Stimulated activated naive CD8-positive, alpha-beta T cell treated with anti-CD3 and anti-CD28 coated beads, Interleukin-15, Interleukin-2, amounts not matched to agents 100 U/mL and 50 U/mL, for 24 hours (primary cell): ENCODE data around the gene SLC7A6.
"Not testable (repeated sequence)": the region's sequence is repeated elsewhere in the genome, so short reads cannot be mapped to it uniquely, and the experiment has no call there.

Experiments used
- ATAC-seq: fragments of 150-1000 bp; cut with Tn5 transposase; one replicate; pipeline ENCODE4 v1.10.0; 2021
- DNase-seq: peaks from one replicate; pipeline ENCODE4 v3.0.0; 2021

The SLC7A6 gene

DNA sequence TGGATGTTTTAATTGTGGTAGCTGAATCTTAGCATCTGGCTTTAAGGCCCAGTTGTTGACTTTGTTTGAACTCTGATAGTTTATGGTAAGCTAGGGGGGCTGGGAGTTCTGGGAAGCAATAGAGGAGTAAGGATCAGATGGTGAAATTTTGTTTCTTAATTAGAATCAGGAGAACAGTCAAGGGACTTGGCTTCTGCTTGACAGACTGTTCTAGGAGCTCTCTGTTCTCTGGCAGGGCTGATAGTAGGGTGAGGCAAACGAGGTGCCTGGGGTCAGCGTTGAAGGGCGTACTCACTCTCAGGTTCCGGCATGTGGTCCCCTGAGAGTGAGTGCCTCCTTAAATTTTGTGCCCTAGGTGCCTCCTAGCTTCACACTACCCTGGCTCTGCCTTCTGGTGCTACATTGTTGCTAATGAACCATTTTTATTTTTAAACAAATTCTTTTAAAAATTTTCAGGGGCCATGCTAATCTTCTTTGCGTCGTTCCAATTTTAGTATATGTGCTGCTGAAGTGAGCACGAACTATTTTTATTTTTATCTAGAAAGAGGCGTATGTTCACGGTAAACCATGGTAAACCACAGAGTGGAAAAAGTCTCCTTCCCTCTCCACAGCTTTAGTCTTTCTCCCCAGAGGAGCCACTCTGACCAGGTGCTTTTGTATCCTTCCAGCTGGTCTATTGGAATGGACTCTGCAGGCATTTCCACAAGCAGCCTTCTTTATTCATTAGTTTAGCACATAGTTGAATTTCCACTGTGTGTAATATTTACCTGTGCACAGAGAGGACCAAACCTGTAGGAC, 19.7 kb downstream of the SLC7A6 start:
- ATAC-seq = peak; percentile 44

DNA sequence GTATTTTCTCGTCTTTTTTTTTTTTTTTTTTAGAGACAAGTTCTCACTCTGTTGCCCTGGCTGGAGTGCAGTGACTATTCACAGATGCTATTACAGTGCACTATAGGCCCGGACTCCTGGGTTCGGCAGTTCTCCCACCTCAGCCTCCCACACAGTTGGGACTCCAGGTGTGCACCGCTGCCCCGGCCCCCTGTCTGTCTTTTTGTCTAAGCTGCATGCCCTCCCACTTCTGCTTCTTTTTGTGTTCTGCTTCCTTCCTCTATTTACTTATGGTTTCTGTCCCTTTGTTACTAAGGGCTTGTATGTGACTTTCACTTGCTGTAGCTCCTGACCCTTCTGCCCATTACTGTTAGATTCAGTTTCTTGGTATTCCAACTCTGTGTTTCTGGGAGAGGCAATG, 20.5 kb downstream of the SLC7A6 start:
- ATAC-seq (no peak), DNase-seq (no peak)

More for the DNA sequence above, 19.7 kb downstream of the SLC7A6 start:
- DNase-seq = no peak

GRCh38 chr16:68285683-68286082, 21.4 kb downstream of the SLC7A6 start:
- no peak for DNase-seq
- ATAC-seq = no peak

DNA sequence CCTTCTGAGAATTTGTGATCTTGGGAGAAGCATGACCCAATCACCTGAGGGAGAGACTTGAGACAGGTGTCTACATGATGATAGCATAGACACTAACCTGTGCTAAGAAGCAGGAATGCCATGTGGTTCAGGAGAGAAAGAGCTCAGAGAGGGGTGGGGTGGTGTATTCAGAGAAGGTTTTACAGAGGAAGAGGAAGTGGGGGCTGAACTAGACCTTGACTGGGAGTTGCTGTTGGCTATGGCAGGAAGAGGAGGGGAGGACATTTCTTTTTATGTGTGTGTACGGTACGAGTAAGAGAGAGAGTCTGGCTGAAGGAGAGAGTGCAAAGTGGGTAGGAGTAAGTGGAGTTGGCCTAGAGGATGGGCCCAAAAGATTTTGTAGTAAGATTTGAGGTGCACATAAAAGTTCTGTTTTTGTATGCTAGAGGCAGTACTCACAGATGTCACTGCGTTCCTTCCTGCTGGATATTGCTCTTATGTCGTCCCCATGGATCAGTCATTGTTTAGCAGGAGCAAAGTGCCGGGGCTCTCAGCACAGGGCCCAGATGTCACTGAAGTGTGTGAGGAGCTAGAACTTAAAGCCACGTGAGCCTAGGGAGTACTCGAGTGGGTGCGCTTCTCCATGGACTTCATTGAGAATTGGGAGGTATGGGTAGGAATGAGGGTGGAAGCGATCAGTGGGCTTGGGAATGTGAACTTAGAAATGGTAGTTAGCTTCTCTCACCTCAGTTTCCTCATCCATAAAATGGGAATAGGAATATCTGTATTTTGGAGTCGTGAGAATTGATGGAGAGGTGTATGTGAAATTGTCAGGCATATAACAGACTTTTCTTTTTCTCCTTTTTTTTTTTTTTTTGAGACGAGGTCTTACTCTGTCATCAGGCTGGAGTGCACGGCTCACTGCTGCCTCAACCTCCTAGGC, 22.1 kb downstream of the SLC7A6 start:
- DNase-seq (no peak), ATAC-seq (no peak)

- ATAC-seq (peak; percentile 48), DNase-seq (peak; percentile 54)
Observed at GRCh38 chr16:68287276-68288251, 23.2 kb downstream of the SLC7A6 start.

GRCh38 chr16:68288252-68288650, 23.9 kb downstream of the SLC7A6 start:
- DNase-seq = no peak
- no peak for ATAC-seq

DNA sequence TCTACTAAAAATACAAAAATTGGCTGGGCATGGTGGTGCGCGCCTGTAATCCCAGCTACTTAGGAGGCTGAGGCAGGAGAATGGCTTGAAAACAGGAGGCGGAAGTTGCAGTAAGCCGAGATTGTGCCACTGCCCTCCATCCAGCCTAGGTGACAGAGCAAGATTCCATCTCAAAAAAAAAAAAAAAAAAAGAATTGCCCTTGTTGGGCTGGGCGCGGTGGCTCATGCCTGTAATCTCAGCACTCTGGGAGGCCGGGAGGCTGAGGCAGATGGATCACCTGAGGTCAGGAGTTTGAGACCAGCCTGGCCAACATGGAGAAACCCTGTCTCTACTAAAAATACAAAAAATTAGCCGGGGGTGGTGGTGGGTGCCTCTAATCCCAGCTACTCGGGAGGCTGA, 24.5 kb downstream of the SLC7A6 start:
- ATAC-seq, DNase-seq: not testable (repeated sequence)

DNA sequence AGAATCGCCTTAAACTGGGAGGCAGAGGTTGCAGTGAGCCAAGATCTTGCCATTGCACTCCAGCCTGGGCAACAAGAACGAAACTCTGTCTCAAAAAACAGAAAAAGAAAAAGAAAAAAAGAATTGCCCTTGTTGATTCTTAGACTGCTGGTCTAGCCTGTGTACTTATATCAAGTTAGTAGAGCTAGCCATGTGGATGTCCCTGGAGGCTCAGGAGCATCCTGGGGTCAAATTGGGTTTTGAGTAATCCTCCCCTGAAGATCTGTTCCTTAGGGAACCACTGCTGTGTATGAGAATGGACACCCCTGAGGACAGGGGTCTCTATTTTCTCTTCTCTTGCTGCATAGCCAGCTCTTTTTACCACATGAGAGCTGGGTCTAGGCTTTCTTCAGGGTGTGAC, 24.9 kb downstream of the SLC7A6 start:
- DNase-seq (no peak), ATAC-seq (no peak)

- peak; percentile 77 for DNase-seq
- peak; percentile 88 for ATAC-seq
Observed at GRCh38 chr16:68289621-68290329, 25.4 kb downstream of the SLC7A6 start.

DNA sequence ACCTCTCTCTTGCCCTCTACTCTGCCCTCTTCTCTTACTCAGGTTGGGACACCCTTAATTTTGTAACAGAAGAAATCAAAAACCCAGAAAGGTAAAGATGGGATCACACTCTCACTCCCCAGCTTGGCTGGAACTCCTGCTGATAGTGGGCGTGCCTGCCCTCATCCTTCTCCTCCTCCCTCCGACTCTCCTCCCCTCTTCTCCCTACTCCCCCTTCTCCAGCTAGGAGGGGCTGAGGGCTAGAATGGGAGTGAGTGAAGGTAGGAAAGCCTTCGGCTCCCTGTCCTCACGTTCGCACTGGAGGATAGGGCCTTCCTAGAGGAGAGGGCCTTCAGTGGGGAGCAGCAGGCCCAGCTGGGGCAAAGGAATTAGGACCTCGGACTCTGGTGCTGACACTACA, 26.1 kb downstream of the SLC7A6 start:
- DNase-seq (no peak), ATAC-seq (no peak)

GRCh38 chr16:68291227-68291626, 26.9 kb downstream of the SLC7A6 start:
- ATAC-seq (peak; percentile 38), DNase-seq (no peak)

DNA sequence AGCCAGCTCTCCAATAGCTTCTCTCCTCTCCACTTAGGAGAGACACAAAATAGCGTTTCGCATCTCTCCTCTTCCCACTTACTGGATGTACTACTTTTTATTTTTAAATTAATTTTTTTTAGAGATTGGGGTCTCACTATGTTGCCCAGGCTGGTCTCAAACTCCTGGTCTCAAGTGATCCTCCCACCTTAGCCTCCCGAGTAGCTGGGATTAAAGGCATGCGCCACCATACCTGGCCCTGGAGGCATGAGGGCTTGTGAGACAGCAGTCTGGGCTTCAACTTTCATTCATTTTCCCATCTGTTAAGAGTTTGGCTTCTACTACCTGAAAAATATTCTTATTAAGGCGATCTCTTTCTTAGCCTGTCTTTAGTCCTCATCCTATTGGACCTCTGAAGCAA, 28.1 kb downstream of the SLC7A6 start:
- no peak for ATAC-seq
- DNase-seq = no peak

GRCh38 chr16:68296291-68296690, 32.0 kb downstream of the SLC7A6 start:
- no peak for ATAC-seq
- DNase-seq = no peak

DNA sequence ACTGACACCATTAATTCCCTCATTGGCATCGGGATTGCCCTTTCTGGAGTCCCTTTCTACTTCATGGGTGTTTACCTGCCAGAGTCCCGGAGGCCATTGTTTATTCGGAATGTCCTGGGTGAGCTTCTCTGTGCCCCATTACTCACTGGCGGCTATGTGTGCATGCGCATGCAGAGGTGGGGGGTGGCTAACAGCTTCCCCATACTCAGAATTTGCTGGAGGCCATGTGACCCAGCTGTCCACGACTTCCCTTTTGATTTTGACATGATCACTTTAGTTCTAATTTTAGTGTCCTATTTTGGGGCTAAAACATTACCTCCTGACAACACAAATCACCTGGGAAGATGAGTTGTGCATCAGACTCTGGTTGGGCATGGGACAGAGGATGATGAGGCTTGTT, 32.4 kb downstream of the SLC7A6 start:
- ATAC-seq (no peak), DNase-seq (no peak)

GRCh38 chr16:68297908-68298307, 33.6 kb downstream of the SLC7A6 start:
- ATAC-seq = no peak
- DNase-seq = no peak

- no peak for ATAC-seq
- no peak for DNase-seq
Observed at GRCh38 chr16:68298312-68298711, 34.0 kb downstream of the SLC7A6 start.

- no peak for DNase-seq
- ATAC-seq = no peak
Observed at GRCh38 chr16:68298907-68299561, 34.7 kb downstream of the SLC7A6 start.

DNA sequence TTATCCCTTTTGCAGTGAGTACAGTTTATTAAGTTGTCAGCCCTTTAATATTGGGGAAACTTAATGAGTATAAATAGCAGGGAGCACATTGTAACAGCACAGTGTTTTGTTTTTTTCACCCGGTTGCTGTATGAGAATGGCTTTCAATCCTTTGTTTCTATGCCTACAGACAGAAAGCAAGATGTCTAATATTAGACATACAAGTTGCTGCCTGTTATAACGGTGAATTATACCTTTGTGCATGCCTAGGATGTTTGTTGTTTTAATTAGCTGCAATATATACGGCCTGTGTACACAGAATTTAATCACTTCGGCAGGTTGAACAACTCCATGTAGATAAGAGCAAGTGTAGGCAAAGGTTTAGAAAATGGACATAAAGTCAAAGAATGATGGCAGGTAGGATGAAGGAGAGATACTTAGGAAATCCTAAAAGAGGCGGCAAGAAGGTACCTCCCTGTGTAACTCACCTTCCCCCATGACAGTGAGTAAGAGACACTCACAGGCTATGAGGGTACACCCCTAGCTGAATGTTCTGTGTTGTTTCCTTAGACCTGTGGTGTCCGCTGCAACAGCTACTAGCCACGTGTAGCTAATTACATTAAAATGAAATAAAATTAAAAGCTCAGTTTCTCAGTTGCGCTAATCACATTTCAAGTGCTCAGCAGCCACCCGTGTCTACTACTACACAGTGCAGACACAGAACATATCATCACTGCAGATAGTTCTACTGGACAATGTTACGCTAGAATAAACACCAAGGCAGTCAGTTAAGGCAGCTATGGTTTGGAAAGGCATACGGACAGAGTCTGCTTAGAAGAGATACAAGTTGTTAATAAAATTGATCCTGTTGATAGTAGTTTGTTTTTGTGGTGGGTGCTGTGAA, 35.5 kb downstream of the SLC7A6 start:
- ATAC-seq (no peak), DNase-seq (no peak)

DNA sequence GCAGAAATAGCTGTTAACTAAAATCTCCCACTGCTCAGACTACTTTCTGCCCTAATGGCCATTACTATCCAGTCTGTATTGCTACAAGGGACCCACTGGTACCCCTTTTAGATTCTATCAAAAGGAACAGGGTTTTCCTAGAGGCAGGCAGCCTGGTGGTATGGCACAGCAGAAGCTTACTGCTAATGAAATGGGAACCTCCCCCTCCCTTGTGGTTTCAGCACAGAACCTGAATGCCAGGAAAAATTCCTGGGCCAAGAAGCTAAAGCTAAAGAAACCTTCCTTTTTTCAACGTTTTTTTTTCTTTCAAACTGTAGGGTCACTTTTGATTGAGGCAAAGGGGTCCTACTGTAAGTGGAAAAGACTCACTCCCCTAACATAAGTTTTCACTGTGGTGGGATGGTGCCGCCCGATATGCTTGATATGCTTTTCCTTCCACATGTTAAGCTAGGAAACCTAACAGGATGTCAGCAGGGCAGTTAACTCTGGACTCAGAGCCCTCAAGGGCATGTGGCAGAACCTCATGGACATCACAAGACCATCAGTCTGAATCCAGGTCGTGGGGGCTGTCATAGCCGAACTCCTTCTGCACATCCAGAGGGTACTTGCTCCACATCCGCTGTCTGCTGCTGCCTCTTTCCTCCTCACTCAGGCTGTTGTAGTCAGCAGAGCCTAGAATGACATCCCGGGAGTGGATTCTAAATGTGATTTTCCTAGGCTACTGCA, 36.6 kb downstream of the SLC7A6 start:
- ATAC-seq (no peak), DNase-seq (no peak)
